Neural cell (in vitro differentiated cells): ENCODE measurements around the gene ME3. TPM values are rescaled to one million over a fixed set of nuclear protein-coding genes. Genes with fewer than 3 reads are reported as not detected.

Experiments used
- H2AFZ ChIP-seq: fragments of 200-600, 300-800 bp; sonication (generic), shearing (Covaris generic); 2 replicates; pipeline ENCODE4 v1.6.0; 2014; ENCODE audit warnings: low read depth, mild to moderate bottlenecking, antibody characterized with exemption, low read length, moderate library complexity
- H3F3A ChIP-seq: fragments of 200-600 bp; shearing (Covaris generic); 2 replicates; pipeline ENCODE4 v1.6.1; 2016; ENCODE audit warnings: mild to moderate bottlenecking, moderate library complexity, mixed read lengths, antibody characterized with exemption, low read length; ENCODE audit not compliant: insufficient read depth, poor library complexity, severe bottlenecking
- H3K27ac ChIP-seq: fragments of 200-600, 300-800 bp; sonication (generic), shearing (Covaris generic); 2 replicates; pipeline ENCODE4 v1.5.1; 2014; ENCODE audit warnings: mild to moderate bottlenecking, low read length, moderate library complexity
- H3K27me3 ChIP-seq: fragments of 300-800, 200-600 bp; sonication (generic), shearing (Covaris generic); 2 replicates; pipeline ENCODE4 v1.6.0; 2014; ENCODE audit warnings: mild to moderate bottlenecking, low read depth, low read length, moderate library complexity; ENCODE audit not compliant: insufficient read depth
- H3K36me3 ChIP-seq: fragments of 300-800, 200-600 bp; sonication (generic), shearing (Covaris generic); 2 replicates; pipeline ENCODE4 v1.5.1; 2014; ENCODE audit warnings: mild to moderate bottlenecking, antibody characterized with exemption, low read length, moderate library complexity; ENCODE audit not compliant: insufficient read depth
- H3K4me2 ChIP-seq: fragments of 300-800, 200-600 bp; sonication (generic), shearing (Covaris generic); 2 replicates; pipeline ENCODE4 v1.6.0; 2014; ENCODE audit warnings: mild to moderate bottlenecking, low read length
- H3K4me3 ChIP-seq: fragments of 300-800, 200-600 bp; sonication (generic), shearing (Covaris generic); 2 replicates; pipeline ENCODE4 v1.5.1; 2014; ENCODE audit warnings: mild to moderate bottlenecking, low read length, moderate library complexity
- H3K79me2 ChIP-seq: fragments of 200-600 bp; shearing (Covaris generic); replicated peaks from 2 replicates; pipeline ENCODE4 v1.6.0; 2014; ENCODE audit warnings: mild to moderate bottlenecking, low read length, moderate library complexity; ENCODE audit not compliant: insufficient read depth
- H3K9ac ChIP-seq: fragments of 300-800, 200-600 bp; sonication (generic), shearing (Covaris generic); 2 replicates; pipeline ENCODE4 v1.6.1; 2016; ENCODE audit warnings: mild to moderate bottlenecking, low read length, mixed read lengths
- H3K9me2 ChIP-seq: fragments of 200-600 bp; shearing (Covaris generic); 2 replicates; pipeline ENCODE4 v1.6.1; 2016; ENCODE audit warnings: mild to moderate bottlenecking, low read length, mixed read lengths; ENCODE audit not compliant: insufficient read depth
- H3K9me3 ChIP-seq: fragments of 200-600, 300-800 bp; sonication (generic), shearing (Covaris generic); 2 replicates; pipeline ENCODE4 v1.6.1; 2016; ENCODE audit warnings: mild to moderate bottlenecking, mixed run types, low read length, moderate library complexity, mixed read lengths
- H4K20me1 ChIP-seq: fragments of 200-600 bp; shearing (Covaris generic); 2 replicates; pipeline ENCODE4 v1.6.1; 2016; ENCODE audit warnings: mild to moderate bottlenecking, mixed run types; ENCODE audit not compliant: insufficient read depth
- CTCF ChIP-seq: fragments of 450-650 bp; IDR thresholded peaks from 2 replicates; pipeline ENCODE4 v1.5.1; 2014; ENCODE audit warnings: antibody characterized with exemption, mild to moderate bottlenecking, moderate library complexity; ENCODE audit not compliant: poor library complexity, severe bottlenecking
- EP300 ChIP-seq: fragments of 450-650 bp; conservative IDR thresholded peaks from 2 replicates; pipeline ENCODE4 v1.6.1; 2014; ENCODE audit warnings: antibody characterized with exemption, mild to moderate bottlenecking, moderate library complexity; ENCODE audit not compliant: poor library complexity, severe bottlenecking
- EZH2 ChIP-seq: fragments of 200-600, 300-800 bp; shearing (Covaris generic), sonication (generic); IDR thresholded peaks from 2 replicates; pipeline ENCODE4 v1.6.1; 2014; ENCODE audit warnings: antibody characterized with exemption, low read length, borderline replicate concordance, mild to moderate bottlenecking; ENCODE audit not compliant: insufficient read depth, poor library complexity, severe bottlenecking
- MXI1 ChIP-seq: fragments of 450-650 bp; conservative IDR thresholded peaks from 2 replicates; pipeline ENCODE4 v1.6.1; 2014; ENCODE audit warnings: antibody characterized with exemption, mild to moderate bottlenecking; ENCODE audit not compliant: poor library complexity, severe bottlenecking
- POLR2AphosphoS5 ChIP-seq: IDR thresholded peaks from 2 replicates; pipeline ENCODE4 v1.6.1; 2012
- RAD21 ChIP-seq: fragments of 450-650 bp; conservative IDR thresholded peaks from 2 replicates; pipeline ENCODE4 v1.6.1; 2014; ENCODE audit warnings: antibody characterized with exemption, mild to moderate bottlenecking, moderate library complexity
- REST ChIP-seq: IDR thresholded peaks from 2 replicates; pipeline ENCODE4 v1.6.1; 2012; ENCODE audit warnings: borderline replicate concordance
- SMC3 ChIP-seq: fragments of 450-650 bp; conservative IDR thresholded peaks from 2 replicates; pipeline ENCODE4 v1.6.1; 2014; ENCODE audit warnings: antibody characterized with exemption, mild to moderate bottlenecking, moderate library complexity; ENCODE audit not compliant: poor library complexity
- TAF1 ChIP-seq: IDR thresholded peaks from 2 replicates; pipeline ENCODE4 v1.6.1; 2012; ENCODE audit warnings: low read depth
- polyA plus RNA-seq: library from polyadenylated mRNA; depleted of rRNA; stranded (reverse); fragments of >200 nt; gene quantifications from 2 replicates; pipeline ENCODE4 v1.2.3, GENCODE V29; 2014

Gene ME3
- polyA plus RNA-seq, 1 donor from 2014 or later = 2.1 TPM

GRCh38 chr11:86519064-86519911 lies 153.1 kb downstream of the ME3 start:
- no peak for TF ChIP-seq EP300
- no peak for TF ChIP-seq CTCF
- TF ChIP-seq REST = no peak
- no peak for TF ChIP-seq EZH2
- TF ChIP-seq RAD21 = no peak
- no peak for TF ChIP-seq POLR2AphosphoS5
- no peak for TF ChIP-seq MXI1
- no peak for TF ChIP-seq TAF1
- TF ChIP-seq SMC3 = no peak
- no peaks in the 10 kb centered on the region for H4K20me1 ChIP-seq
- no peaks in the 10 kb centered on the region for H3K79me2 ChIP-seq
- no peak overlapping the region for H3K9ac ChIP-seq
- H3K9me2 ChIP-seq = no peaks in the 10 kb centered on the region
- no peaks in the 10 kb centered on the region for H3K27me3 ChIP-seq
- H2AFZ ChIP-seq = no peak overlapping the region
- no peaks in the 10 kb centered on the region for H3K36me3 ChIP-seq
- H3F3A ChIP-seq = no peaks in the 10 kb centered on the region
- no peak overlapping the region for H3K27ac ChIP-seq
- no peaks in the 10 kb centered on the region for H3K9me3 ChIP-seq
- no peak overlapping the region for H3K4me2 ChIP-seq
- H3K4me3 ChIP-seq = no peak overlapping the region

GRCh38 chr11:86518211-86518610 lies 154.2 kb downstream of the ME3 start:
- TF ChIP-seq TAF1 (no peak), MXI1 (no peak), EZH2 (no peak), CTCF (no peak)
- Histone ChIP-seq H3K36me3 (no peaks in the 10 kb centered on the region), H3K27ac (no peak overlapping the region), H3K9me2 (no peaks in the 10 kb centered on the region), H3K4me2 (no peak overlapping the region), H4K20me1 (no peaks in the 10 kb centered on the region), H3K27me3 (no peaks in the 10 kb centered on the region), H3K4me3 (no peak overlapping the region), H3K9me3 (no peaks in the 10 kb centered on the region), H3K9ac (no peak overlapping the region), H3F3A (no peaks in the 10 kb centered on the region), H3K79me2 (no peaks in the 10 kb centered on the region), H2AFZ (no peak overlapping the region)
